Measurements from ENCODE around the gene GRIA4.

Gene GRIA4

DNA sequence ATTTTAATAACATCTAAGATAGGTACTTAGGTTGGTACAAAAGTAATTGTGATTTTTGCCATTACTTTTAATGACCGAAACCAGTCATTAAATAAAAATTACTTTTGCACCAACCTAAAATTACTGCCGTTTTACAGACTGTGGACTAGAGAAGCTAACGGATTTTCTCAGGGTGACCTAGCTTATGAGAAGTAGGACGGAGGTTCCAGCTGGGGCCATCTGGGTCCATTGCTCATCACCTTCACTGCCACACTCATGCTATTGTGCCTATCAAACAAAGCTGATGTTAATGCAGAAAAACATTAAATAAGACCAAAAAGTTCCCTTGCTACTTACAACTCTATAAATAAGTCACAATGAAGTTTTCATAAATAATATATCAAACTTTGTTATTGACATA is 38.9 kb downstream of the GRIA4 start (continued):
- no peak for TF ChIP-seq MYNN (tag by site-specific recombination; IDR thresholded peaks at IDR 0.05; ENCODE audit: borderline replicate concordance)

GRCh38 chr11:105665281-105665680 is 55.4 kb downstream of the GRIA4 start:
- no peak overlapping the region for H3K4me3 ChIP-seq (ENCODE audit: low read depth, low read length)
- ChIA-PET CTCF (no interaction called here), POLR2A (no interaction called here)
- no peaks in the 10 kb centered on the region for H3K9me3 ChIP-seq (ENCODE audit: control insufficient read depth, insufficient read depth, low read depth, low read length)
- TF ChIP-seq SCRT2 (tag by site-specific recombination; IDR thresholded peaks at IDR 0.05) (no peak), ZNF19 (tag by site-specific recombination; IDR thresholded peaks at IDR 0.05; ENCODE audit: low read depth) (no peak), ZNF423 (tag by site-specific recombination; IDR thresholded peaks at IDR 0.05) (no peak), ZNF394 (tag by site-specific recombination; IDR thresholded peaks at IDR 0.05; ENCODE audit: borderline replicate concordance) (no peak), ZEB2 (tag by site-specific recombination; IDR thresholded peaks at IDR 0.05) (no peak), ZNF629 (tag by site-specific recombination; IDR thresholded peaks at IDR 0.05) (no peak)
- H3K27ac ChIP-seq (ENCODE audit: extremely low read depth, low read depth, low read length), result no peak overlapping the region
- no peaks in the 10 kb centered on the region for H3K4me1 ChIP-seq (ENCODE audit: control insufficient read depth, insufficient read depth, low read length)
- H3K36me3 ChIP-seq (ENCODE audit: control insufficient read depth in 2 of 2, insufficient read depth in 1 of 2, low read length in 2 of 2), result no peaks in the 10 kb centered on the region

DNA sequence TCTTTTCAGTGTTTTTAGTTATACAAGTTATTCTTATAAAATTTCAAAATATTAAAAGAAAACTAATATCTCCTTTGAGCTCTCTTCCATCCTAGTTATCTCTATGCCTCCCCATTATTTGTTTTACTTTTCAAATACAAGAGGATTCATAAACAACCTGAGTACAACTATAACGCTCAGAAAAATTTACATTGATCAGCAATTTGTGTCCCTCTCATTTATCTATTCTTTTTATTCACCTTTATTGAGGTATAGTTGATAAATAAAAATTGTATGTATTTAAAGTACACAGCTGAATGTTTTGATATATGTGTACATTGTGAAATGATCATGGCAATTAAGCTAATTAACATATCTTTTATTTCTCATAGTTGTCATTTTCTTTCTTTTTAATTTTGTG is 57.6 kb downstream of the GRIA4 start:
- no peak for TF ChIP-seq ZNF677 (tag by site-specific recombination; IDR thresholded peaks at IDR 0.05)
- no peak for TF ChIP-seq YY2 (tag by site-specific recombination; IDR thresholded peaks at IDR 0.05)
- TF ChIP-seq ZNF707 (tag by site-specific recombination; IDR thresholded peaks at IDR 0.05), result no peak
- TF ChIP-seq ZNF654 (tag by site-specific recombination; IDR thresholded peaks at IDR 0.05; ENCODE audit: low read depth), result no peak
- no peak for TF ChIP-seq HOXC10 (CRISPR knock-in tag; IDR thresholded peaks at IDR 0.05)
- TF ChIP-seq ZFP3 (tag by site-specific recombination; IDR thresholded peaks at IDR 0.05; ENCODE audit: low read depth), result no peak
- TF ChIP-seq ZNF311 (tag by site-specific recombination; IDR thresholded peaks at IDR 0.05; ENCODE audit: borderline replicate concordance), result no peak
- TF ChIP-seq, protein P1, sequence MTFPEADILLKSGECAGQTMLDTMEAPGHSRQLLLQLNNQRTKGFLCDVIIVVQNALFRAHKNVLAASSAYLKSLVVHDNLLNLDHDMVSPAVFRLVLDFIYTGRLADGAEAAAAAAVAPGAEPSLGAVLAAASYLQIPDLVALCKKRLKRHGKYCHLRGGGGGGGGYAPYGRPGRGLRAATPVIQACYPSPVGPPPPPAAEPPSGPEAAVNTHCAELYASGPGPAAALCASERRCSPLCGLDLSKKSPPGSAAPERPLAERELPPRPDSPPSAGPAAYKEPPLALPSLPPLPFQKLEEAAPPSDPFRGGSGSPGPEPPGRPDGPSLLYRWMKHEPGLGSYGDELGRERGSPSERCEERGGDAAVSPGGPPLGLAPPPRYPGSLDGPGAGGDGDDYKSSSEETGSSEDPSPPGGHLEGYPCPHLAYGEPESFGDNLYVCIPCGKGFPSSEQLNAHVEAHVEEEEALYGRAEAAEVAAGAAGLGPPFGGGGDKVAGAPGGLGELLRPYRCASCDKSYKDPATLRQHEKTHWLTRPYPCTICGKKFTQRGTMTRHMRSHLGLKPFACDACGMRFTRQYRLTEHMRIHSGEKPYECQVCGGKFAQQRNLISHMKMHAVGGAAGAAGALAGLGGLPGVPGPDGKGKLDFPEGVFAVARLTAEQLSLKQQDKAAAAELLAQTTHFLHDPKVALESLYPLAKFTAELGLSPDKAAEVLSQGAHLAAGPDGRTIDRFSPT (tag by site-specific recombination; IDR thresholded peaks at IDR 0.05), result no peak
- no peak for TF ChIP-seq ZNF792 (tag by site-specific recombination; IDR thresholded peaks at IDR 0.05)
- TF ChIP-seq ZNF366 (tag by site-specific recombination; conservative IDR thresholded peaks at IDR 0.05), result no peak
- TF ChIP-seq ZBTB44 (tag by site-specific recombination; IDR thresholded peaks at IDR 0.05), result no peak
- no peak for TF ChIP-seq ZNF629 (tag by site-specific recombination; IDR thresholded peaks at IDR 0.05)
- TF ChIP-seq YY1 (tag by site-specific recombination; IDR thresholded peaks at IDR 0.05), result no peak
- TF ChIP-seq ZNF394 (tag by site-specific recombination; IDR thresholded peaks at IDR 0.05; ENCODE audit: borderline replicate concordance), result no peak
- Histone ChIP-seq H3K27ac (ENCODE audit: extremely low read depth, low read depth, low read length) (no peak overlapping the region), H3K9me3 (ENCODE audit: control insufficient read depth, insufficient read depth, low read depth, low read length) (no peaks in the 10 kb centered on the region), H3K36me3 (ENCODE audit: control insufficient read depth in 2 of 2, insufficient read depth in 1 of 2, low read length in 2 of 2) (no peaks in the 10 kb centered on the region), H3K4me3 (ENCODE audit: low read depth, low read length) (no peak overlapping the region), H3K4me1 (ENCODE audit: control insufficient read depth, insufficient read depth, low read length) (no peaks in the 10 kb centered on the region)
- CTCF ChIA-PET, result no interaction called here
- POLR2A ChIA-PET, result no interaction called here

Data from HEK293 (cell line).